LoVo (cell line): ENCODE measurements around the gene TIAM2.
"Not testable (repeated sequence)": the region's sequence is repeated elsewhere in the genome, so short reads cannot be mapped to it uniquely, and the experiment has no call there.

ENCODE experiments used
- DNase-seq: peaks from one replicate; pipeline ENCODE4 v3.0.0-alpha.2; 2016; ENCODE audit warnings: low spot score

TIAM2 gene

DNA sequence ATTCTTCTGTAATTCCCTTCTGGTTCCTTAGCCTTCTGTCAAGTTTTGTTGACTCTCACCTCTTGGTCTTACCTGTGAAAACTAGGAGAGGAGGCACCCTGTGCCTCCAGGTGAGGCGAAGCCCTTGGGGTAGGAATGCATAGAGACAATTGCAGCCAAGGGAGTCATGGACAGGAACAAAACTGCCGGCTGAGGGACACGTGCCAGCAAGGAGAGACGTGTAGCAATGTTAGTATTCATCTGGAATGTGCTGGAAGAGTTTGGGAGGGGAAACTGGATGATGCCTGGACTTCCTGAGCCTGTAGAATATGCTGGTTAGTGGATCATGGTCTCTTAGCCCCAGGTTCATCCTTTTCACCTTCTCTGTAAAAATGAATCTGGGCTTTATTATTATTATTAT is 3.9 kb upstream of the TIAM2 start:
- no peak for DNase-seq

DNA sequence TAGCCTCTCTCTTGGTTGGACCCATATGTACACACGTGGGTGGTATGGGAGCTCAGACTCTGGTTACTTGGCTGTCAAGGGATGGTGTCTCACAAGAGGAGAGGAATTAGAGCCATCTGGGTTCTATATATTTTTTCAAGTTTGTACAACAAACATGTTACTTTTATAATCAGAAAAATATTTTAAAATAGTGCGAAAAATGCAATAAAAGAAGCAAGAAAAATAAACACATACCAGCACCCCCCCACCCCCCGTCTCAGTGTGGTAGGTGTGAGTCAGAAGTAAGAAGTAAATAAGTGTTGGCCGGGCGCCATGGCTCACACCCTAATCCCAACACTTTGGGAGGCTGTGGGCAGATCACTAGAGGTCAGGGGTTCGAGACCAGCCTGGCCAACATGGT is 2.1 kb upstream of the TIAM2 start:
- DNase-seq, result peak; percentile 40

DNA sequence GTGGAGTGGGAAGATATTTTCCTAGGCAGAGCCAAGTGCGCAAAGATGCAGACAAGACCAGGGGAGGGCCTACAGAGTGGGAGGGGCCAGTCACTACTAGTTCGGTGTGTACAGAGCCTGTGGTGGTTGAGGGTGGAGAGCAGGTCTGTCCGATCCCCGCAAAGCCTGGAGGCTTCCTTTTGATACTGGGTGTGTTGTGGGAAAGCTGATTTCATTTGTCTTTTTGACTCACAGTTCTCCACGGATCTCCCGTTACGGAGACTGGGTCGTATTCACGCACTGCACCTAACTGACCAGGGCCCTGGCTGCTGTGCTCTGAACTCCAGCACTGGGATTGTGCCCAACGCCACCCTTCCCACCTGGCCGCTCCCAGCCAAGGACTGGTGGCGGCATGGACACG is 1.4 kb upstream of the TIAM2 start:
- no peak for DNase-seq

DNA sequence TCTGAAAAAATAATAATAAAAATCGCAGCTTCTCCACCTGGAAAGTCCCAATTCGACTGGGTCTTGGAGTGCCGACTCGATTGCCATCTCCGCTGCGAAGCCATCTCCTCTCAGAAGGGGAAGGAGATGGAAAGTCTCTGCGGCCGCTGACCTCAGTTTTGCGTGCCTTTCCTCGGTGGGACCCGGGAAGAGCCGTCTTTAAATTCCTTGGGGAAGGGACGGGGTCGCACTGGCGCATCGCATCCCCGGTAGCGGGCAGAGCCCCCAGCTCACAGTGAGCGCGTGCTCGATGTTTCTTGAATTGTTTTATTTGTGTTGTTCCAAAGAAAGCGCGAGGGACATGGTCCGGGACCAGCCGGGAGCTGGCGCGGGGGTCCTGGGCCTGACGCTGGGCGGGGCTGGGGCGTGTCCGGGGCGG is 270 bp upstream of the TIAM2 start:
- no peak for DNase-seq

DNA sequence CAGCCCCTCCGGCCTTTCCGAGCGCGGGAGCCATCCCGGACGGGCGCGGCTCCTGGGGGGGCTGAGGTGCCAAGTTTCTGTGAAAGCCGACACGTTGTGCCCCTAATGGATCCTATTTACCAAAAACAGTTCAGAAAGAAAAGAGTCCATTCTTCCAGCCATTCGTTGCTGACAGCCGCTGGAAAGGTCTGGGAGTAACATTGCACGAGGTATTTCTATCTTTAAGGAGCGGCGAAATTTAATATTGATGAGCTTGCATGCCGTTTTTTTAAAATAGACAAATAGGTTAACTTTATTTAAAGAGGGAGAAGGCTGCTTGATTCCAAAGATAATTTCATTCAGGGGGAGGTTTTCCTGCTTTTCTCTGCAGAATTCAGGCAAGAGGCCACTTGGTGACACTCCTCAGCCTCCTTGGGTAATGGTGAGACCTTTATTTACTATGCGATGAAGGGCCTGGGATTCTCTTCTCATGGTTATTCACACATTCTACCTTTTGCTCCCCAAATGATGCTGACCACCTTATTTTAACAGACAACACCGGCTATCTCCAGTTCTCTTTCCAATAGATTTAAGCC is 988 bp downstream of the TIAM2 start:
- no peak for DNase-seq

DNA sequence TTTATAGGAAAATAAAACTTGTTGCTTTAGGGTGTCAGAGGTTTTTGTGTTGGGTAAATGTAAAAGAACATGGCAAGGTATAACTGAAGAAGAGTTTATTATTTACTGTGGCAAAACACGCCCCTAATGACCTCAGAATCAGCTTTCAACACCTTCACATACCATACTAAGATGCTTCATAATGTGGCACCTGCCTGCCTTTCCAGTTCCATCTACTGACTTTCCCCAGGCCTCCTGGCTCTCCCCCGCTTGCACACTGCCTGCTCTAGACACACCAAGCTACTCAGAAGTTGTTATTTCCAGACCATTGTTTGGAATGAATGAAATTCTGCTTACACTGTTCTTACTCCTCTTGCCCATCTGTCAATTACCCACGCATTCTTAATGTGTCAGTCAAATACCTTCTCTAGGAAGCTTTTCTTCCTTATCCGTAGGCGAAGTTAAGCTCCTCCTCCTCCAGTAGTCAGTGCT is 1.8 kb downstream of the TIAM2 start:
- DNase-seq, result no peak

DNA sequence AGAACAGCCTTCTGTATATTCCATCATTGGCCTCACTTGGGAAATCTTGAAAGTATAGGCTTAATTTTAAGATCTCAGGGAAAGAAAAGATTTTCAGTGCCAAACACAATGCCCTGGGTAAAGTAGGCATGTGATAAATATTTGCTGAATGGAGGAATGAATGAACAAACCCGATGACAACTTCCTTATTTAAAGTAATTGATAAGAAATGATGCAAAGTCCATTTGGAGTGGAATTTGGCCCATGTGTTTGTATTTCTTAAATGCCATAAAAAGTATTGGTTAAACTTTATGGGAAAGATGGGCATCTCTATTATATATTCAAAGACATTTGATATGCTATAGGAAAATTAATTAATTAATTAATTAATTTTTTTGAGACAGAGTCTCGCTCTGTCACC is 3.7 kb downstream of the TIAM2 start:
- no peak for DNase-seq

DNA sequence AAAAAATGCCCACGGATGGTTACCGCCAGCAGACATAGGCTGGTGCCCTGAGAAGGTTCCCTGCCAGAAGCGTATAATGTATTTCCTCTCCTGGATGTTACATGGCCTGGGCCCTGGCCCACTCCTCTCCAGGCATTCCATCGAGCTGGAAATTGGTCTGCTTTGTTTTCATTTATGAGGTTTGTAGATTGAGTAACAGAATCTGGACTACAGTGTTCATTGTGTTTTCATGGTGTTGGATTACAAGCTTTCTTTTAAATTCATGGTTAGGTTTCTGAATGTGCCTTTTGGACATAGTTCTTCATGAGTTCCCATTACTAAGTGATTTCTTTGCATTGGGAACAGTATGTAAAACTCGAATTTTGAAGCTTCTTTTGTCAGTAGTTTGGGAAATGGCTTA is 6.4 kb downstream of the TIAM2 start:
- DNase-seq, result no peak

DNA sequence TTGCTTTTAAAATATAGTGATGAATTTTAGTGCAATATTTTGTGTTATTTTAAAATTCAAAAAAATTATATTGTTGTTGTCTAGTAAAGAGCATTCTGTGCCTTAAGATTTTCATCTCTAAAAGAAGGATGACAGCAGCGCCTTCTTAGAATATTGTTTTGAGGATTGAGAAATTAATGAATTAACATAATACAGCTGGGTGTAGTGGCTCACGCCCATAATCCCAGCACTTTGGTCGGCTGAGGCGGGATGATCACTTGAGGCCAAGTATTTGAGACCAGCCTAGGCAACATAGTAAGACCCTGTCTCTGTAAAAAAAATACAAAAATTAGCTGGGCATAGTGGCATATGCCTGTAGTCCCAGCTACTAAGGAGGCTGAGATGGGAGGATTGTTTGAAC is 6.8 kb downstream of the TIAM2 start:
- no peak for DNase-seq

DNA sequence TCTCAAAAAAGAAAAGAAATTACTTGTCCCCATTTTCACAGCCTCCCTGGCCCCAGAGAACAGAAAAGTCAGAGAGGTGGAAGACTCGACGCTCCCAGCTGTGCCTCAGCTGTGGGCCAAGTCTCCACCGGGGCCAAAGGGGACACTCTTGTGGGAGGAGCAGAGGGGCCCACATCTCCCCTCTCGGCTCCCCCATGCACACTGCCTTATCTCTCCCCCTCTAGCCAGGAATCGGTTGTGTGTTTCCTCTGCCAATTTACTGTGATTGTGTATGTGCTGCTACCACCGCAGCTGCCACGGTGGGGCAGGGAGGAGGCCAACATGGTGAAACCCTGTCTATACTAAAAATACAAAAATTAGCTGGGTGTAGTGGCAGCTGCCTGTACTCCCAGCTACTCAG is 8.4 kb downstream of the TIAM2 start:
- DNase-seq, result no peak

DNA sequence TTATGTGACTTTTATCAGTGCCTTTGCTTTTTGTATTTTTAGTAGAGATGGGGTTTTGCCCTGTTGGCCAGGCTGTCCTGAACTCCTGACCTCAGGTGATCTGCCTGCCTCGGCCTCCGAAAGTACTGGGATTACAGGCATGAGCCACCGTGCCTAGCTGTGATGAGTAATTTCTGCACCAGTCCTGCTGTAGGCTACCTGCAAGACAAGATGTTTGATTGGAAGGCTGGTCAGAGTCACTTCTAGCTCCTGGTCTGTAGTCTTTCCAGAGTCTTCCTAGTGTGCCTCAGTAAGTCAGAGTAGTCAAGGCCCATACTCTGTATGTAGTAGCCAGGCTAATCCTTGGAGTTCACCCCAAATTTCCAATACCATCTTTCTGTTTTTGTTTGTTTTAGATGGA is 8.9 kb downstream of the TIAM2 start:
- DNase-seq, result no peak

DNA sequence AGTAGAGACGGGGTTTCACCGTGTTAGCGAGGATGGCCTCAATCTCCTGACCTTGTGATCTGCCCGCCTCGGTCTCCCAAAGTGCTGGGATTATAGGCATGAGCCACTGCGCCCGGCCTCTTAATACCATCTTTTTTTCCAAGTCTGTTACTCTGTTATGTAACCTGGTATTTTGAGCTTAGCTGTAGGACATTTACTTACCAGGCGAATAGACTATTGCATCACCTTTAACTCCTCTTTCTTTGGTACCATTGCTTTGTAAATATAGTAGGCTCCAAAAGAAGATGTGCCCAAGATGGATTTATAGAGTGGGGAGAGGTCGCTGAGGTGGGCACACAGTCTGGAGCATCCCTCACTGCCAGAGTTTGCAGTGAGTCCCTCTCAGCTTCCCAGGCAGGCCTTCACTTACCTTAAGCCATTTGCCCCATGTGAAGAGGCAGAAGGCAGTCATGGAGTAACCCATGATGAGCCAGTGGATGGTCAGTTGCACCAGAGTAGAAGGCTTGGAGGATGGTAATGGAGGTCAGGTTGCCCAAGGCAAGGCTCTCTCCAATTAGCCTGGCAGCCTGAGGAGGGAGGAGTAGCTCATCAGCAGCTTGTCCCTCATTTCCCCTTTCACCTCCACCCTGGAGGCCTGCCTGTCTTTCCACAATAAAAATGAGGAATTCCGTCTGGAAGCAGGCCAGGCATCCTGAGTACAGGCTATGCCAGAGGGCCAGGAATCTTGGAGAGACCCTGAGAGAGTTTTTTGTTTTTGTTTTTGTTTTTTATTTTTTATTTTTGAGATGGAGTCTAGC is 9.7 kb downstream of the TIAM2 start:
- no peak for DNase-seq

DNA sequence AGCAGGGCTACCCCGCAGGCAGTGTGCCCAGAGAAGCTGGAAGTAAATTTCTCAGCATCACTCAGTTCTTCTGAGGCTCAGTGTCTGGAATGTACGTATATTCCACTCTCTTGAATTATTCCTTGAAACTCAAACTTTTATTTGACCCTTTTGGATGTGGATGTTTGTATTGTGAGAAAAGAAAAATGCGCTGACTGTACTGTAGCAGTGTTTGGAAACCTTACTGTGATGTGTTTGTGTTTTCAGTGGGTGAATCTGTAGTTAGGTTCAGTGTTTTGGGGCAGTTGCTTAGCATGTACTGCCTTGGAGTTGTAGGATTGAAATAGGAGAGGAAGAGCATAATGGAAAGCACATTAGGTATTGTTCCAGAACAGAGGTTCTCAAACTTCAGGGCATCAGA is 13.5 kb downstream of the TIAM2 start:
- DNase-seq, result no peak

DNA sequence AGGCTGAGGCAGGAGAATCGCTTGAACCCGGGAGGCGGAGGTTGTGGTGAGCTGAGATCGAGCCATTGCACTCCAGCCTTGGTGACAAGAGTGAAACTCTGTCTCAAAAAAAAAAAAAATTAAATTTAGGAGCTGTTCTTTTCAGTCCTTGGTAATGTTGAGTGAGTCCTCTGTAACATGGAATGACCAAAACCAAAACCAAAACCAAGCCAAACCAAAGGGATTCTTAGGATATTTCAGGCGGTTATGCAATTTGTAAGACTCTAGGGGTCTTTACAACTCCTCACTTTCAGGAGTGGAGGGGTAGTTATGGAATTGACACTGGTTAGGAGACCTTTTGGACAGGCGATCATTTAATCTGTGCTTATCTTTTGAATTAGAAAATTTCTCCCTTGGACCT is 15.8 kb downstream of the TIAM2 start:
- no peak for DNase-seq

DNA sequence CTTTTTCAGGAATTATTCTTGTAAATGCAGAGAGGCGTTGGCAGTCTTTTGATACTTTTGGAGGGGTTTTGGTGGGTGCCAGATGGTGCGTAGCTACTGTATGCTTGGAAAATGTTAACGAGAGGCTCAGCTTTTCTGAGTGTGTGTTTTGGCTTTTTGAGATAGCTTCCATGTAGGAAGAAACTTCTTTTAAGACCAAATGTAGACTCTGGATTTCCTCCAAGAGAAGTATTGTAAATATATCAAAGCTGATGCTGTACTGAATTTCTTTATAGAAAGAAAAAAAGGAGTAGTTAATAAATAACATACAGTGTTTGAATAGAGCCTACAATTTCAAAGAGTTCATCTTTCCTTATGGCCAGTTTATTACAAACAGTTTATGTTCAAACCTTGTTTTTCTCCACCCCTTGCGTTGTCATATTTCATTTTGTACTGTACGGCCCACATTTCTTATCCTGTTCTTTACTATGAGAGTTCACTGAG is 16.7 kb downstream of the TIAM2 start:
- DNase-seq, result no peak

DNA sequence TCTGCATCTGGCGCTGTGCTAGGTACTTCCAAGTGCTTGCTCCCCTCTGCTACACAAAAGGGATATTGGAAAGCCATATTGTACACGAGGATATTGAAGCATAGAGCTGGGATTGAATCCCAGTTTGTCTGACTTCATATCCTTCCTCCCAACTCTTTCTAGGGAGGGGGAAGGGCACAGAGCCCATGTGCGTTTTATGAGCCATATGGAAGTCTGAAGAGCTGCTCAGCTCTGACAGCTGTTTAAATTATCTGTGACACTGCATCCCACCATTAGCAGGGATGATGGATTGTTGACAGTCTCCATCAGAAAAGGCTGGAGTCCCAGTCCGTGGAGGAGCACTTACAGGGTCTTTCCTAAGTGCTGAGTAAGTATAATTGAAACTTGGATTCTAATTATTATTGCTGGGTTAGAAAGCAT is 18.4 kb downstream of the TIAM2 start:
- DNase-seq, result no peak

DNA sequence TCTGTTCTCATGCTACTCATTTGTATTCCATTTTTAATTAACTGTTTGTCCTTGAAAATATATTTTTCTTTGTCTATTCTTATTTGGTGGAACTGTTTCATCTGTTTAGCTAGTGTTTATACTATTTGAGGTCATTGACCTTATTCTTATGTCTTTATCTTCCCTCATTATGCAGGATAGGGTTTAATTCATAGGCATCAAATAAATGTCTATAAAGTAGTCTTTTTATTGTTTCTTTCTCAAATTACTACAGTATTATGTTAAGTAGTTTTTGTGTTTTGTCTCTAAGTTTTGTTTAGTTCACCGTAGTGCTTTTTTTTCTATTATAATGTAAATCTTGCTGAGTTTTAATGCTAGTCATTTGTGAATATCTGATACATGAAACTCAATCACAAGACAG is 19.0 kb downstream of the TIAM2 start:
- no peak for DNase-seq

DNA sequence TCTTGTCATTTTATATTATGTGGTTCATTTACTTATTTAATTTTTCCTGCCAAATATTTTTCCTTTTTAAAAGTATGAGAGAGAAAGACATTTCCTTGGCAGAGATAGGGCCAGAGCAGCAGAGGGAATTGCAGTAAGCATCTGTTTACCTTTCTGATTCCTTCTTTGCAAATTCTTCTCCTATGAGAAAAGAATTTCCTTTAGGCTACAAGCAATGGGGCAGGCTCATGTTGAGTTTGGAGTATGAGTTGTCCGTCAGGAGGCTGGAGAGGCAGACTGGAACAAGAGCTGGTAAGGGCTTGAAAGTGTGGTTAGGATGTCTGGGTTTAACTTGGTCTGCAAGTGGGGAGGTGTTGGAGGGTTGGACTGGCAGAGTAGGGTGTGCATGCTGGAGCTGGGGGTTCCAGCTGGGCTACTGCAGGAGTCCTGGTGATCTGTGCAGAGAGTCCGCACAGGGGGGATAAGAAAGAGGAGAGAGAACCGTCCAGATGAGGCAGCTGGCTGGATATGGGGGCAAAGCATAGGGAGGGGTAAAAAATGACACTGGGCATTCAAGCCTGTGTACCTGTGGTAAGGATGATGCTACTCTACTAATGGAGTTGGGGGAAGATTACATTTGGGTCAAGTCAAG is 19.7 kb downstream of the TIAM2 start:
- DNase-seq, result no peak

DNA sequence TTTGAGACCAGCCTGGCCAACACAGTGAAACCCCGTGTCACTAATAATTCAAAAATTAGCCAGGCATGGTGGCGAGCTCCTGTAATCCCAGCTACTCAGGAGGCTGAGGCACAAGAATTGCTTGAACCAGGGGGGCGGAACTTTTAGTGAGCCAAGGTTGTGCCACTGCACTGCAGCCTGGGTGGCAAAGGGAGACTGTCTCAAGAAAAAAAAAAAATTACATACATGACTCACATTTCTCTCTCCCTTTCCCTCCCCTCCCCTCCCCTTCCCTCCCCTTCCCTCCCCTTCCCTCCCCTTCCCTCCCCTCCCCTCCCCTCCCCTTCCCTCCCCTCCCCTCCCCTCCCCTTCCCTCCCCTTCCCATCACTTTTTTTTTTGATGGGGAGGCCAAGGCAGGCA is 23.3 kb downstream of the TIAM2 start:
- not testable (repeated sequence) for DNase-seq

DNA sequence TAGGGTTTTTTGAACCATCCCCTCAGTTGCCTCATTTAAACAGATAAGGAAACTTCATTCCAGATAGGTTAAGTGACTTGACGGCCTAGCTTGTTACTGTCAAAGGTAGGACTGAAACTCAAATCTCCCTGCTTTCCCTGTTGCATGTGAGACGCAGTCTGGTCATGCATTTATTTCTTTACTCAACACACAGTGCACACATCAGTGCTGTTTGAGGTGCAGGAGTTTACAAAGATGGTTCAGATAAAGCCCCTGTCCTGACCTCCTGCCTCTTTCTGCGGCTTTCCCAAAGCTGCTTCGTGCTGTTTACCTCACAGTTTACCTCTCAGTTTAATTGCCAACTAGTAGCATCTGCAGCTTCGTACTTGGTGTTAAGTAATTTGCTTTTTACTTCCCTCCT is 26.6 kb downstream of the TIAM2 start:
- no peak for DNase-seq

DNA sequence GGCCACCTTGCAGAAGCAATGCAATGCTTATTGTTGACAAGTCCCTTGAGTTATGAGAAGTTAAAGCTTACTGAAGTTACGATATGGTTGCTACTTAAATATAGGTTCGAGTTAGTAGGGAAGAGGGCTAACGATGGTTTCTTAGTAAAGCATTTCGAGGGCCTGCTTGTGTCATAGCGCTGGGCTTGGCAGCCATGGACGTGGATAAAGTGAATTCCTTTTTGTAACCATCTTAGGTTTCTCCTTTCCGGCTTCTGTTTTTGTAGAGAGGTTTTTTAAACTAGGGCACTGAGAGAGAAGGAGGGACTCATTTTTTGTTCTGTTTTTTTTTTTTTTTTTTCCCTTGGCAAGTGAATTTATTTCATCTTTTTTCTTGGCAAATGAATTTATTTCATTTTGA is 27.6 kb downstream of the TIAM2 start:
- DNase-seq, result no peak

DNA sequence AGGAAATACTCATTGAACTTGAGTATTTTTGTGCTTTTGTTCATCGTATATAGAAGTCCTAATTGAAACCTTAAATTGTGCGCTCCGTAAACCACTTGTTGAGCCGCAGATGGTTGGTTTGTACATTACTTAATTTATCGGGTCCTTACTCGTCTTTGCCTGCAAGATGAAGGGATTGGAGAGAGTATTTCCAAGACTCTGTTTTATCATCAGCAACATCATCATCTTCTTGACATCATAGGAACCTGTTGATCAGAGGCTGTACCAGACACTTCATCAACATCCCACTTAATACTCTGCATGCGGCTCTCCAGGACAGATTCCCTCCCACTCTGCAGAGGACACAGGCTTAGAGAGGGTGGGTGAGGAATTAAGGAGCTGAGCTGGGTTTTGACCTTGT is 28.6 kb downstream of the TIAM2 start:
- no peak for DNase-seq

DNA sequence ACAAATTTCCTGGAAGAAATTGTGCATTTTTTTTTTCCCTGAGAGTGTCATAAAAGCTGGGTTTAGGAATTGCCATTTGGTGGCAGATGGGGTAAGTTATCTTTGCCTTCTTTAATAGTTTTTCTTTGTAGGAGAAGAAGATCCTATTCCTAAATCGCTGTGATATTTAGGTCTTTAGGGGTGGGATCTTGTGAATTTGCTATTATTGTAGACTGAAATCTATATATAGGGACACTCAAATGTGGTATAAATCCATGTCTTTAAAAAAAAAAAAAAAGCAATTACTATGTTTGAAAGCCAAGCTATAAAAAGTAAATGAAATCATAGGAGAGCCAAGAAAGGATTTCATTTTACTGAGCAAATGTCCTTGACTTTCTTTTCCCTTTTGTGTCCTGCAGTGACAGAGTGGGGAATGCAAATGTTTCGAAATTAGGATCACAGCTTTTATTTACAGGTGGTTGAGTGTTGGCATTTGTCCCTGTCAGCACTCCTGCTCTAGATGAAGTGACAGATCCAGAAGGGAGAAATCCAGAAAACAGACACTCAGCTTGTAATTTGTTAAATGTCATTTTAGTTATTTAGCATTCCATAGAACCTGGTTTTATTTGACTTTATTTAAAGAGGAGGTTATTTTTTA is 29.4 kb downstream of the TIAM2 start:
- no peak for DNase-seq
